Type B pancreatic cell (in vitro differentiated cells): Measurements from ENCODE around the gene SLC2A9. TPM values are rescaled to one million over a fixed set of nuclear protein-coding genes. Genes with fewer than 3 reads are reported as not detected.

Source experiments
- DNase-seq: peaks from one replicate; pipeline ENCODE4 v3.0.0; 2021; ENCODE audit warnings: mixed read lengths; ENCODE audit not compliant: unreplicated experiment; ENCODE audit errors: extremely low spot score
- H3K27ac Mint-ChIP-seq: 2 replicates; pipeline ENCODE4 v1.8.0; 2021; ENCODE audit warnings: mild to moderate bottlenecking, mixed read lengths
- H3K27me3 Mint-ChIP-seq: 2 replicates; pipeline ENCODE4 v1.8.0; 2021; ENCODE audit warnings: mixed read lengths
- H3K36me3 Mint-ChIP-seq: 2 replicates; pipeline ENCODE4 v1.8.0; 2021; ENCODE audit warnings: mixed read lengths
- H3K4me1 Mint-ChIP-seq: one replicate; pipeline ENCODE4 v1.8.0; 2021; ENCODE audit warnings: mixed read lengths; ENCODE audit not compliant: unreplicated experiment
- H3K4me3 Mint-ChIP-seq: 2 replicates; pipeline ENCODE4 v1.8.0; 2021; ENCODE audit warnings: mild to moderate bottlenecking, mixed read lengths
- H3K9me3 Mint-ChIP-seq: 2 replicates; pipeline ENCODE4 v1.8.0; 2021; ENCODE audit warnings: mixed read lengths
- total RNA-seq: library from RNA; stranded (reverse); gene quantifications from 2 replicates; pipeline ENCODE4 v1.2.1, GENCODE V29; 2021; ENCODE audit warnings: low replicate concordance
- TF ChIP-seq, protein P1 (sequence below): fragments of 200-600 bp; sonication (generic); conservative IDR thresholded peaks from 2 replicates; pipeline ENCODE4 v1.5.0; 2021; ENCODE audit warnings: antibody characterized with exemption, mild to moderate bottlenecking

Gene SLC2A9
- total RNA-seq, 1 donor from 2014 or later: 2.5 TPM

DNA sequence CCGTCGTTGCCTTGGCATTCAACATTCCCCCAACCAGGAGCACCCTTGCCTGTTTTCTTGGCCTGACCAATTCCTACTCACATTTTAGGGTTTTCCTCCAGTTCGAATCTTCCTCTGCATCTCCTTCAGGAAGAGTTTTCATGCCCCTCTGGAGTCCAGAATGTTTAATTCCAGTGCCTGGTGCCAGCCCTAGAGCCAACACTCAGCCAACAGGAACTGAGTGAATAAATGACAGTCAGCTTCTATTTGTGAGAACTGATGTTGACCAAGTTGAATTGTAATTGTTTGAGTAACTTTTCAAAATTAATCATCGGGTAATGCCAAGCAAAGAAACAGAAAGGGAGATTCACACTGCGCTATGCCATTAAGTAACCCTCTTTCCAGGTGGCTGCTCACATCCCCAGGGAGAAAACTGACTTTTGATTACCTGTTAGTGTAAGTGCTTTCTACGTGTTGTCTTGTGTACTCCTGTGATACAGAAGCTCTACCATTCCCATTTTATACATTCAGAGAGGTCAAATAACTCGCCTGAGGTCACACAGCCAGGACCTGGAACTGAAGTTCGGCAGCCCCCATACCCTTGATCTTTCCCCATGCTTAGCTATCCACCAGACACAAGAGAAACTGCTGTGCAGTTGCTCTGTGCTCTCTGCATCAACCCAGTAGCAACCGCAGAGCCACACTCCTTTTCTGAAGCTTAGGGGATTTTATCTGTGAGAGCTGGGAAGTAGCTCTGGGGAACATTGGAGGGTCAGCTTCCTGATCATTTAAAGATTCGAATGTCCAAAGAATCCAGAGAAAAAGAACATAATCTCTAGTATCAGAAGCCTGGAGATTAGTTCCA lies 19.0 kb upstream of the SLC2A9 start:
- H3K27me3 Mint-ChIP-seq: peaks cover 30% of the 10 kb centered on the region
- H3K36me3 Mint-ChIP-seq: peaks cover 6% of the 10 kb centered on the region
- TF ChIP-seq, protein P1, sequence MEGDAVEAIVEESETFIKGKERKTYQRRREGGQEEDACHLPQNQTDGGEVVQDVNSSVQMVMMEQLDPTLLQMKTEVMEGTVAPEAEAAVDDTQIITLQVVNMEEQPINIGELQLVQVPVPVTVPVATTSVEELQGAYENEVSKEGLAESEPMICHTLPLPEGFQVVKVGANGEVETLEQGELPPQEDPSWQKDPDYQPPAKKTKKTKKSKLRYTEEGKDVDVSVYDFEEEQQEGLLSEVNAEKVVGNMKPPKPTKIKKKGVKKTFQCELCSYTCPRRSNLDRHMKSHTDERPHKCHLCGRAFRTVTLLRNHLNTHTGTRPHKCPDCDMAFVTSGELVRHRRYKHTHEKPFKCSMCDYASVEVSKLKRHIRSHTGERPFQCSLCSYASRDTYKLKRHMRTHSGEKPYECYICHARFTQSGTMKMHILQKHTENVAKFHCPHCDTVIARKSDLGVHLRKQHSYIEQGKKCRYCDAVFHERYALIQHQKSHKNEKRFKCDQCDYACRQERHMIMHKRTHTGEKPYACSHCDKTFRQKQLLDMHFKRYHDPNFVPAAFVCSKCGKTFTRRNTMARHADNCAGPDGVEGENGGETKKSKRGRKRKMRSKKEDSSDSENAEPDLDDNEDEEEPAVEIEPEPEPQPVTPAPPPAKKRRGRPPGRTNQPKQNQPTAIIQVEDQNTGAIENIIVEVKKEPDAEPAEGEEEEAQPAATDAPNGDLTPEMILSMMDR: no peak
- peaks cover 8% of the 10 kb centered on the region for H3K9me3 Mint-ChIP-seq
- no peak for DNase-seq
- H3K4me3 Mint-ChIP-seq: no peak overlapping the region
- H3K4me1 Mint-ChIP-seq: no peaks in the 10 kb centered on the region
- H3K27ac Mint-ChIP-seq: no peak overlapping the region

DNA sequence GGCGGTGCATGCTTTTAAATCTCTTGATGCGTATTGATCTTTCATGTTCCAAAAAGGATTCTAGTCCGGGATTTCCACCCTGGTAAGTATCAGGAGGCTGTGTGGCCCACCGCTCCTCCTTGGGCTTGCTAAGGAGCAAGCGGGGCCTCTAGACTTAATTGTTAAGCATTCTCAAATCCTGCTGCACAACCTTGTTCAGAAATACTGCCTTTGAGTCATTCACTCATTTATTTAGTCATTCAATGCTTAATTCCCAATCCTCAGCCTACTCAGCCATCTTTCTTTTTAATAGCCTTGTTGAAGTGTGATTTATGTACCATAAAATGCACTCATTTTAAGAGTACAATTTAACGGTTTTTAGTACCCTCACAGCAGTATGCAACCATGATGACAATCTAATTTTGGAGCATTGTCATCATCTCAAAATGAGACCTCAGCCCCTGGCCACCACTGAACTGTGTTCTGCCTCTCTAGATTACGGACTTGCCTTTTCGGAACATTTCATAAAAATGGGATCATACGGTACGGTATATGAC lies 15.6 kb upstream of the SLC2A9 start:
- H3K27me3 Mint-ChIP-seq: peaks cover 35% of the 10 kb centered on the region
- DNase-seq: no peak
- no peaks in the 10 kb centered on the region for H3K9me3 Mint-ChIP-seq
- H3K36me3 Mint-ChIP-seq: no peaks in the 10 kb centered on the region
- H3K27ac Mint-ChIP-seq: no peak overlapping the region
- TF ChIP-seq, protein P1: no peak
- H3K4me1 Mint-ChIP-seq: peaks cover 23% of the 10 kb centered on the region
- no peak overlapping the region for H3K4me3 Mint-ChIP-seq

GRCh38 chr4:10035130-10035529 lies 13.8 kb upstream of the SLC2A9 start:
- Mint-ChIP-seq H3K4me1 (peaks cover 38% of the 10 kb centered on the region), H3K36me3 (no peaks in the 10 kb centered on the region), H3K9me3 (no peaks in the 10 kb centered on the region), H3K27ac (no peak overlapping the region), H3K27me3 (peaks cover 33% of the 10 kb centered on the region), H3K4me3 (no peak overlapping the region)
- TF ChIP-seq, protein P1: no peak
- no peak for DNase-seq

DNA sequence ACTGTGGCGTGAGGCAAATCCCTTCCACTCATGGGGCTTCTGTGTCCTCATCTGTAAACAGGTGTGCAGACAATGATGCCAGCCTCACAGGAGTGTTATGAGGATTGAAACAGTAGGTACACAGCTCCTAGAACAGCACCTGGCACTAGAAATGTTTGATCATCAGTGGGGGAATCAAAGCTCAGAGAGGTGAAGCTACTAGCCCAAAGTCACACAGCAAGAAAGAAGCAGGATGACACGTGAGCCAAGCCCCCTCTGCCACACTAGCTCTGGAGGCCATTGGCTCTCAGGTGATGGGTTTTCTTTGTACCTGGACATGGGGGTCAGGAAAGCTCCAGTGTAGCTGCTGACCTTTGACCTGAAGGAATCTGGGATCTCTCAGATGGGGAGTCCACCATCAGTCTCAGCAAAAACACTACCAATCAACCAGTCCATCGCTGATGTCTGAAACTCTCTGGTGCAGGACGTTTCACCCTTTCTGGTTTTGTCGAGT lies 13.4 kb upstream of the SLC2A9 start:
- no peaks in the 10 kb centered on the region for H3K36me3 Mint-ChIP-seq
- H3K4me3 Mint-ChIP-seq: no peak overlapping the region
- TF ChIP-seq, protein P1: no peak
- H3K27ac Mint-ChIP-seq: no peak overlapping the region
- H3K9me3 Mint-ChIP-seq: no peaks in the 10 kb centered on the region
- peaks cover 38% of the 10 kb centered on the region for H3K4me1 Mint-ChIP-seq
- no peak for DNase-seq
- peaks cover 28% of the 10 kb centered on the region for H3K27me3 Mint-ChIP-seq

DNA sequence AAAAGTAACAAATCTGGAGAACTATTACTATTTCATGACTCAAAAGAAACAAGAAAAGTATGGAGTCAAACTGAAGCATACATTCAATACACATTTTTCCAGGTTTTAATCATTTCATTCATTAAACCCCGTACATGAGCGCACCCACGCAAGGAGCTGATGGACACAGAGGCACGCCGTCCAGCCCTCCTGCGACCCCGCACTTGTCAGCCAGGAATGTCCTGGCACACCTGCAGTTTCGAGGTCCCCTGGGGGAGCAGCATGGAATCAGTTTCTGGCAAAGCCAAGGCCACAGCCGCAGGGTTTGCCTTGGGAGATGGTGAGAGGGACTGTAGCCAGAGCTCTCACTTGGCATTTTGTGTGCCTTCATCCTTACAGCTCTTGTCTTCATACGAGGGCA lies 12.8 kb upstream of the SLC2A9 start:
- DNase-seq: no peak
- Mint-ChIP-seq H3K4me3 (no peak overlapping the region), H3K27ac (peak overlapping the region; percentile 12), H3K4me1 (peaks cover 38% of the 10 kb centered on the region), H3K9me3 (no peaks in the 10 kb centered on the region), H3K36me3 (no peaks in the 10 kb centered on the region), H3K27me3 (peaks cover 25% of the 10 kb centered on the region)
- TF ChIP-seq, protein P1: no peak
